GM23338 (cell line): Measurements from ENCODE around the gene FOCAD. TPM values are rescaled to one million over a fixed set of nuclear protein-coding genes. Genes with fewer than 3 reads are reported as not detected.

ENCODE experiments used
- ATAC-seq: fragments of 200-7000 bp; cut with Tn5 transposase; 3 replicates; pipeline ENCODE4 v1.9.1; 2020
- DNase-seq: peaks from one replicate; pipeline ENCODE4 v3.0.0-alpha.2; 2015; ENCODE audit warnings: low spot score
- H2AFZ ChIP-seq: fragments of 200-600 bp; sonication (generic); 2 replicates; pipeline ENCODE4 v1.8.0; 2016; ENCODE audit warnings: antibody characterized with exemption, mild to moderate bottlenecking, moderate library complexity
- H3F3A ChIP-seq: fragments of 200-600 bp; sonication (generic); replicated peaks from 2 replicates; pipeline ENCODE4 v1.8.0; 2017; ENCODE audit warnings: antibody characterized with exemption, mixed run types, low read depth
- H3K27ac ChIP-seq: fragments of 200-600 bp; sonication (generic); 2 replicates; pipeline ENCODE4 v1.6.1; 2016; ENCODE audit warnings: low read depth
- H3K27me3 ChIP-seq: fragments of 200-600 bp; sonication (generic); 2 replicates; pipeline ENCODE4 v1.8.0; 2016; ENCODE audit warnings: mild to moderate bottlenecking, mixed run types, moderate library complexity; ENCODE audit not compliant: insufficient read depth
- H3K36me3 ChIP-seq: fragments of 200-600 bp; sonication (generic); 2 replicates; pipeline ENCODE4 v1.8.0; 2016; ENCODE audit warnings: mild to moderate bottlenecking; ENCODE audit not compliant: insufficient read depth
- H3K4me1 ChIP-seq: fragments of 200-600 bp; sonication (generic); 2 replicates; pipeline ENCODE4 v1.8.0; 2016; ENCODE audit warnings: mild to moderate bottlenecking, moderate library complexity; ENCODE audit not compliant: insufficient read depth
- H3K4me2 ChIP-seq: fragments of 200-600 bp; sonication (generic); 2 replicates; pipeline ENCODE4 v1.7.1; 2017; ENCODE audit warnings: mixed run types
- H3K4me3 ChIP-seq: fragments of 200-600 bp; sonication (generic); 2 replicates; pipeline ENCODE4 v1.6.1; 2016; ENCODE audit warnings: mixed run types
- H3K79me2 ChIP-seq: fragments of 200-600 bp; sonication (generic); replicated peaks from 2 replicates; pipeline ENCODE4 v1.8.0; 2017; ENCODE audit warnings: mild to moderate bottlenecking; ENCODE audit not compliant: insufficient read depth
- H3K9me2 ChIP-seq: fragments of 200-600 bp; sonication (generic); 2 replicates; pipeline ENCODE4 v1.8.0; 2017; ENCODE audit not compliant: insufficient read depth
- H4K20me1 ChIP-seq: fragments of 200-600 bp; sonication (generic); replicated peaks from 2 replicates; pipeline ENCODE4 v1.8.0; 2017; ENCODE audit warnings: mild to moderate bottlenecking; ENCODE audit not compliant: insufficient read depth
- H3K27ac Mint-ChIP-seq: 2 replicates; pipeline ENCODE4 v1.8.0; 2020; ENCODE audit warnings: inconsistent platforms, mild to moderate bottlenecking, moderate library complexity, mixed read lengths
- H3K27me3 Mint-ChIP-seq: 3 replicates; pipeline ENCODE4 v1.8.0; 2022; ENCODE audit warnings: low read depth, mild to moderate bottlenecking, moderate library complexity, mixed read lengths, inconsistent platforms; ENCODE audit not compliant: insufficient read depth, poor library complexity
- H3K36me3 Mint-ChIP-seq: 3 replicates; pipeline ENCODE4 v1.8.0; 2021; ENCODE audit warnings: low read depth, mild to moderate bottlenecking, inconsistent platforms, moderate library complexity, mixed read lengths
- H3K4me1 Mint-ChIP-seq: 3 replicates; pipeline ENCODE4 v1.8.0; 2020; ENCODE audit warnings: mild to moderate bottlenecking, inconsistent platforms, mixed read lengths
- H3K4me3 Mint-ChIP-seq: 3 replicates; pipeline ENCODE4 v1.8.0; 2021; ENCODE audit warnings: moderate library complexity, mild to moderate bottlenecking, inconsistent platforms, mixed read lengths
- H3K9me3 Mint-ChIP-seq: 3 replicates; pipeline ENCODE4 v1.8.0; 2020; ENCODE audit warnings: moderate library complexity, mild to moderate bottlenecking, inconsistent platforms, mixed read lengths
- CREB1 ChIP-seq: fragments of 250-450 bp; sonication (Bioruptor Pico); IDR thresholded peaks from 2 replicates; pipeline ENCODE4 v1.5.0; 2020; ENCODE audit warnings: low read depth, mild to moderate bottlenecking, moderate library complexity
- EZH2 ChIP-seq: fragments of 200-600 bp; sonication (generic); IDR thresholded peaks from one replicate; pipeline ENCODE4 v1.8.0; 2017; ENCODE audit warnings: antibody characterized with exemption, mild to moderate bottlenecking, low read depth; ENCODE audit not compliant: unreplicated experiment
- EZH2phosphoT487 ChIP-seq: fragments of 200-600 bp; sonication (generic); IDR thresholded peaks from one replicate; pipeline ENCODE4 v1.8.1; 2018; ENCODE audit warnings: antibody characterized with exemption; ENCODE audit not compliant: unreplicated experiment
- JUNB ChIP-seq: IDR thresholded peaks from one replicate; pipeline ENCODE4 v1.6.1; 2016; ENCODE audit warnings: antibody characterized with exemption; ENCODE audit not compliant: unreplicated experiment
- NANOG ChIP-seq: IDR thresholded peaks from 2 replicates; pipeline ENCODE4 v1.6.1; 2016; ENCODE audit warnings: antibody characterized with exemption, borderline replicate concordance
- POLR2AphosphoS5 ChIP-seq: IDR thresholded peaks from 2 replicates; pipeline ENCODE4 v1.6.1; 2016; ENCODE audit warnings: antibody characterized with exemption, low read depth
- STAT1 ChIP-seq: IDR thresholded peaks from one replicate; pipeline ENCODE4 v1.6.1; 2016; ENCODE audit warnings: antibody characterized with exemption; ENCODE audit not compliant: unreplicated experiment
- ZNF114 ChIP-seq: fragments of 250-450 bp; sonication (Bioruptor Pico); IDR thresholded peaks from 2 replicates; pipeline ENCODE4 v1.5.0; 2020; ENCODE audit warnings: mild to moderate bottlenecking, moderate library complexity
- ZNF331 ChIP-seq: fragments of 250-450 bp; sonication (Bioruptor Pico); IDR thresholded peaks from 2 replicates; pipeline ENCODE4 v1.5.0; 2020; ENCODE audit warnings: low read depth, mild to moderate bottlenecking, moderate library complexity
- polyA plus RNA-seq: library from polyadenylated mRNA; unstranded; fragments of >200 nt; fragmentation: Nextera tagmentation; extraction: Ambion mirVana; gene quantifications from 2 replicates; pipeline ENCODE4 v1.2.1, GENCODE V29; 2016
- total RNA-seq: library from RNA; depleted of rRNA; stranded (reverse); fragments of >200 nt; shearing (Covaris generic); gene quantifications from 2 replicates; pipeline ENCODE4 v1.2.3, GENCODE V29; 2014
- TF ChIP-seq, protein P1 (sequence below): IDR thresholded peaks from 2 replicates; pipeline ENCODE4 v1.6.1; 2016; ENCODE audit warnings: antibody characterized with exemption
- TF ChIP-seq, protein P2 (sequence below), 2 experiments: fragments of 200-600 bp in 1 of 2; sonication (generic) in 1 of 2; conservative IDR thresholded peaks; 2 replicates each; pipeline versions ENCODE4 v1.5.1 to v1.6.1; 2016 to 2017; ENCODE audit warnings: antibody characterized with exemption in 2 of 2, low read depth in 2 of 2, mild to moderate bottlenecking in 2 of 2, moderate library complexity in 1 of 2
- TF ChIP-seq, protein P3 (sequence below): fragments of 250-450 bp; sonication (Bioruptor Pico); IDR thresholded peaks from 2 replicates; pipeline ENCODE4 v1.5.0; 2020; ENCODE audit warnings: mild to moderate bottlenecking, moderate library complexity
- TF ChIP-seq, protein P4 (sequence below): IDR thresholded peaks from one replicate; pipeline ENCODE4 v1.6.1; 2018; ENCODE audit warnings: antibody characterized with exemption; ENCODE audit not compliant: unreplicated experiment

FOCAD gene
- total and polyA plus RNA-seq, 2 experiments from 2014 or later, result 13.7 to 66.5 TPM

DNA sequence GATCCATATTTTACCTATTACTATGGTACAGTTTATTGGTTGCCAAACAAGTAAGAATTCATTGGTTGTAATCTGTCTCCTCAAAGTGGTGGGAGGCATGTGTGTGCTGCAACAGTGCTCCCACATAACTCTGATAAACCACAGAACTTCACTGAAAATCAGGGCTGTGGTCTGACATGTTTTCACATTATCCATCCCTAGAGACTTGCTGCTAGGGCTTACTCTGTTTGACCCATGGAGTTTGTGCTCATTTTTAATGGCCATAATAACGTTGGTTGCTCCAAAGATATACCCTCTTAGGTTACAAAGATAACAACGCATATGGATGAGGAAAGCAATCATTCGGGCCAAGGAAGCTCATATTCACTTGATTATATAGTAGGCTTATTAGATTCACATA lies 310.4 kb downstream of the FOCAD start:
- Histone ChIP-seq H3K9me2 (no peaks in the 10 kb centered on the region; the same call in 1 of the 2 replicates), H2AFZ (no peak overlapping the region), H3K4me1 (peaks cover 12% of the 10 kb centered on the region), H4K20me1 (no peaks in the 10 kb centered on the region), H3K36me3 (no peaks in the 10 kb centered on the region), H3K4me3 (no peak overlapping the region), H3K27ac (no peak overlapping the region; the same call in 1 of the 2 replicates), H3K4me2 (no peak overlapping the region), H3F3A (no peaks in the 10 kb centered on the region), H3K79me2 (no peaks in the 10 kb centered on the region), H3K27me3 (no peaks in the 10 kb centered on the region)
- DNase-seq, result no peak
- no peak for ATAC-seq
- Mint-ChIP-seq H3K36me3 (peaks cover 24% of the 10 kb centered on the region), H3K9me3 (0 out of 3 replicates have a peak, but pooled peaks cover 2% of the 10 kb centered on the region), H3K4me3 (no peak overlapping the region), H3K27me3 (no peaks in the 10 kb centered on the region), H3K27ac (0 out of 2 replicates have a peak overlapping the region, but pooled peaks have one; percentile 20), H3K4me1 (peaks cover 15% of the 10 kb centered on the region; the same call in 2 of the 3 replicates)
- TF ChIP-seq STAT1, result no peak
- TF ChIP-seq EZH2phosphoT487, result no peak
- no peak for TF ChIP-seq EZH2
- TF ChIP-seq ZNF331 (CRISPR knock-in tag), result no peak
- no peak for TF ChIP-seq ZNF114 (CRISPR knock-in tag)
- TF ChIP-seq, protein P1, sequence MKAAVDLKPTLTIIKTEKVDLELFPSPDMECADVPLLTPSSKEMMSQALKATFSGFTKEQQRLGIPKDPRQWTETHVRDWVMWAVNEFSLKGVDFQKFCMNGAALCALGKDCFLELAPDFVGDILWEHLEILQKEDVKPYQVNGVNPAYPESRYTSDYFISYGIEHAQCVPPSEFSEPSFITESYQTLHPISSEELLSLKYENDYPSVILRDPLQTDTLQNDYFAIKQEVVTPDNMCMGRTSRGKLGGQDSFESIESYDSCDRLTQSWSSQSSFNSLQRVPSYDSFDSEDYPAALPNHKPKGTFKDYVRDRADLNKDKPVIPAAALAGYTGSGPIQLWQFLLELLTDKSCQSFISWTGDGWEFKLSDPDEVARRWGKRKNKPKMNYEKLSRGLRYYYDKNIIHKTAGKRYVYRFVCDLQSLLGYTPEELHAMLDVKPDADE, result no peak
- no peak for TF ChIP-seq POLR2AphosphoS5
- TF ChIP-seq, protein P2, sequence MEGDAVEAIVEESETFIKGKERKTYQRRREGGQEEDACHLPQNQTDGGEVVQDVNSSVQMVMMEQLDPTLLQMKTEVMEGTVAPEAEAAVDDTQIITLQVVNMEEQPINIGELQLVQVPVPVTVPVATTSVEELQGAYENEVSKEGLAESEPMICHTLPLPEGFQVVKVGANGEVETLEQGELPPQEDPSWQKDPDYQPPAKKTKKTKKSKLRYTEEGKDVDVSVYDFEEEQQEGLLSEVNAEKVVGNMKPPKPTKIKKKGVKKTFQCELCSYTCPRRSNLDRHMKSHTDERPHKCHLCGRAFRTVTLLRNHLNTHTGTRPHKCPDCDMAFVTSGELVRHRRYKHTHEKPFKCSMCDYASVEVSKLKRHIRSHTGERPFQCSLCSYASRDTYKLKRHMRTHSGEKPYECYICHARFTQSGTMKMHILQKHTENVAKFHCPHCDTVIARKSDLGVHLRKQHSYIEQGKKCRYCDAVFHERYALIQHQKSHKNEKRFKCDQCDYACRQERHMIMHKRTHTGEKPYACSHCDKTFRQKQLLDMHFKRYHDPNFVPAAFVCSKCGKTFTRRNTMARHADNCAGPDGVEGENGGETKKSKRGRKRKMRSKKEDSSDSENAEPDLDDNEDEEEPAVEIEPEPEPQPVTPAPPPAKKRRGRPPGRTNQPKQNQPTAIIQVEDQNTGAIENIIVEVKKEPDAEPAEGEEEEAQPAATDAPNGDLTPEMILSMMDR (conservative IDR thresholded peaks at IDR 0.05; ENCODE audit: low read depth in 2 of 2), result no peak
- TF ChIP-seq JUNB, result no peak
- TF ChIP-seq, protein P3, sequence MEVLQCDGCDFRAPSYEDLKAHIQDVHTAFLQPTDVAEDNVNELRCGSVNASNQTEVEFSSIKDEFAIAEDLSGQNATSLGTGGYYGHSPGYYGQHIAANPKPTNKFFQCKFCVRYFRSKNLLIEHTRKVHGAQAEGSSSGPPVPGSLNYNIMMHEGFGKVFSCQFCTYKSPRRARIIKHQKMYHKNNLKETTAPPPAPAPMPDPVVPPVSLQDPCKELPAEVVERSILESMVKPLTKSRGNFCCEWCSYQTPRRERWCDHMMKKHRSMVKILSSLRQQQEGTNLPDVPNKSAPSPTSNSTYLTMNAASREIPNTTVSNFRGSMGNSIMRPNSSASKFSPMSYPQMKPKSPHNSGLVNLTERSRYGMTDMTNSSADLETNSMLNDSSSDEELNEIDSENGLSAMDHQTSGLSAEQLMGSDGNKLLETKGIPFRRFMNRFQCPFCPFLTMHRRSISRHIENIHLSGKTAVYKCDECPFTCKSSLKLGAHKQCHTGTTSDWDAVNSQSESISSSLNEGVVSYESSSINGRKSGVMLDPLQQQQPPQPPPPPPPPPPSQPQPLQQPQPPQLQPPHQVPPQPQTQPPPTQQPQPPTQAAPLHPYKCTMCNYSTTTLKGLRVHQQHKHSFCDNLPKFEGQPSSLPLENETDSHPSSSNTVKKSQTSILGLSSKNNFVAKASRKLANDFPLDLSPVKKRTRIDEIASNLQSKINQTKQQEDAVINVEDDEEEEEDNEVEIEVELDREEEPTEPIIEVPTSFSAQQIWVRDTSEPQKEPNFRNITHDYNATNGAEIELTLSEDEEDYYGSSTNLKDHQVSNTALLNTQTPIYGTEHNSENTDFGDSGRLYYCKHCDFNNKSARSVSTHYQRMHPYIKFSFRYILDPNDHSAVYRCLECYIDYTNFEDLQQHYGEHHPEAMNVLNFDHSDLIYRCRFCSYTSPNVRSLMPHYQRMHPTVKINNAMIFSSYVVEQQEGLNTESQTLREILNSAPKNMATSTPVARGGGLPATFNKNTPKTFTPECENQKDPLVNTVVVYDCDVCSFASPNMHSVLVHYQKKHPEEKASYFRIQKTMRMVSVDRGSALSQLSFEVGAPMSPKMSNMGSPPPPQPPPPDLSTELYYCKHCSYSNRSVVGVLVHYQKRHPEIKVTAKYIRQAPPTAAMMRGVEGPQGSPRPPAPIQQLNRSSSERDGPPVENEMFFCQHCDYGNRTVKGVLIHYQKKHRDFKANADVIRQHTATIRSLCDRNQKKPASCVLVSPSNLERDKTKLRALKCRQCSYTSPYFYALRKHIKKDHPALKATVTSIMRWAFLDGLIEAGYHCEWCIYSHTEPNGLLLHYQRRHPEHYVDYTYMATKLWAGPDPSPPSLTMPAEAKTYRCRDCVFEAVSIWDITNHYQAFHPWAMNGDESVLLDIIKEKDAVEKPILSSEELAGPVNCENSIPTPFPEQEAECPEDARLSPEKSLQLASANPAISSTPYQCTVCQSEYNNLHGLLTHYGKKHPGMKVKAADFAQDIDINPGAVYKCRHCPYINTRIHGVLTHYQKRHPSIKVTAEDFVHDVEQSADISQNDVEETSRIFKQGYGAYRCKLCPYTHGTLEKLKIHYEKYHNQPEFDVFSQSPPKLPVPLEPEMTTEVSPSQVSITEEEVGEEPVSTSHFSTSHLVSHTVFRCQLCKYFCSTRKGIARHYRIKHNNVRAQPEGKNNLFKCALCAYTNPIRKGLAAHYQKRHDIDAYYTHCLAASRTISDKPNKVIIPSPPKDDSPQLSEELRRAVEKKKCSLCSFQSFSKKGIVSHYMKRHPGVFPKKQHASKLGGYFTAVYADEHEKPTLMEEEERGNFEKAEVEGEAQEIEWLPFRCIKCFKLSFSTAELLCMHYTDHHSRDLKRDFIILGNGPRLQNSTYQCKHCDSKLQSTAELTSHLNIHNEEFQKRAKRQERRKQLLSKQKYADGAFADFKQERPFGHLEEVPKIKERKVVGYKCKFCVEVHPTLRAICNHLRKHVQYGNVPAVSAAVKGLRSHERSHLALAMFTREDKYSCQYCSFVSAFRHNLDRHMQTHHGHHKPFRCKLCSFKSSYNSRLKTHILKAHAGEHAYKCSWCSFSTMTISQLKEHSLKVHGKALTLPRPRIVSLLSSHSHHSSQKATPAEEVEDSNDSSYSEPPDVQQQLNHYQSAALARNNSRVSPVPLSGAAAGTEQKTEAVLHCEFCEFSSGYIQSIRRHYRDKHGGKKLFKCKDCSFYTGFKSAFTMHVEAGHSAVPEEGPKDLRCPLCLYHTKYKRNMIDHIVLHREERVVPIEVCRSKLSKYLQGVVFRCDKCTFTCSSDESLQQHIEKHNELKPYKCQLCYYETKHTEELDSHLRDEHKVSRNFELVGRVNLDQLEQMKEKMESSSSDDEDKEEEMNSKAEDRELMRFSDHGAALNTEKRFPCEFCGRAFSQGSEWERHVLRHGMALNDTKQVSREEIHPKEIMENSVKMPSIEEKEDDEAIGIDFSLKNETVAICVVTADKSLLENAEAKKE (CRISPR knock-in tag), result no peak
- TF ChIP-seq CREB1, result no peak
- TF ChIP-seq, protein P4, sequence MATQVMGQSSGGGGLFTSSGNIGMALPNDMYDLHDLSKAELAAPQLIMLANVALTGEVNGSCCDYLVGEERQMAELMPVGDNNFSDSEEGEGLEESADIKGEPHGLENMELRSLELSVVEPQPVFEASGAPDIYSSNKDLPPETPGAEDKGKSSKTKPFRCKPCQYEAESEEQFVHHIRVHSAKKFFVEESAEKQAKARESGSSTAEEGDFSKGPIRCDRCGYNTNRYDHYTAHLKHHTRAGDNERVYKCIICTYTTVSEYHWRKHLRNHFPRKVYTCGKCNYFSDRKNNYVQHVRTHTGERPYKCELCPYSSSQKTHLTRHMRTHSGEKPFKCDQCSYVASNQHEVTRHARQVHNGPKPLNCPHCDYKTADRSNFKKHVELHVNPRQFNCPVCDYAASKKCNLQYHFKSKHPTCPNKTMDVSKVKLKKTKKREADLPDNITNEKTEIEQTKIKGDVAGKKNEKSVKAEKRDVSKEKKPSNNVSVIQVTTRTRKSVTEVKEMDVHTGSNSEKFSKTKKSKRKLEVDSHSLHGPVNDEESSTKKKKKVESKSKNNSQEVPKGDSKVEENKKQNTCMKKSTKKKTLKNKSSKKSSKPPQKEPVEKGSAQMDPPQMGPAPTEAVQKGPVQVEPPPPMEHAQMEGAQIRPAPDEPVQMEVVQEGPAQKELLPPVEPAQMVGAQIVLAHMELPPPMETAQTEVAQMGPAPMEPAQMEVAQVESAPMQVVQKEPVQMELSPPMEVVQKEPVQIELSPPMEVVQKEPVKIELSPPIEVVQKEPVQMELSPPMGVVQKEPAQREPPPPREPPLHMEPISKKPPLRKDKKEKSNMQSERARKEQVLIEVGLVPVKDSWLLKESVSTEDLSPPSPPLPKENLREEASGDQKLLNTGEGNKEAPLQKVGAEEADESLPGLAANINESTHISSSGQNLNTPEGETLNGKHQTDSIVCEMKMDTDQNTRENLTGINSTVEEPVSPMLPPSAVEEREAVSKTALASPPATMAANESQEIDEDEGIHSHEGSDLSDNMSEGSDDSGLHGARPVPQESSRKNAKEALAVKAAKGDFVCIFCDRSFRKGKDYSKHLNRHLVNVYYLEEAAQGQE, result no peak
- no peak for TF ChIP-seq NANOG
